OCI-LY7 (cell line): Measurements from ENCODE around the gene STEEP1.

Source experiments
- CTCF ChIP-seq: fragments of 200-600 bp; sonication (generic); conservative IDR thresholded peaks from 2 replicates; pipeline ENCODE4 v1.5.1; 2014; ENCODE audit warnings: mild to moderate bottlenecking, antibody characterized with exemption, low read length, moderate library complexity, mixed read lengths
- EZH2phosphoT487 ChIP-seq: fragments of 200-600 bp; sonication (generic); IDR thresholded peaks from 2 replicates; pipeline ENCODE4 v1.6.1; 2018; ENCODE audit warnings: low read depth, borderline replicate concordance, mild to moderate bottlenecking, mixed run types, antibody characterized with exemption, low read length, moderate library complexity, mixed read lengths

GRCh38 chrX:119495734-119496726, 69.2 kb downstream of the STEEP1 start:
- TF ChIP-seq CTCF, result no peak
- TF ChIP-seq EZH2phosphoT487, result no peak
